Uterus (tissue), 2 donors: ENCODE results near the gene SNX3.

Experiments used
- POLR2A ChIP-seq, 2 donors: fragments of 450-650 bp; IDR thresholded peaks; one replicate each; pipeline ENCODE4 v1.6.1; 2016; ENCODE audit warnings: antibody characterized with exemption in 2 of 2, mild to moderate bottlenecking in 1 of 2, moderate library complexity in 1 of 2
- TF ChIP-seq, protein P1 (sequence below), 4 experiments: fragments of 200-600 bp in 2 of 4; fragments of 450-650 bp in 2 of 4; sonication (generic) in 2 of 4; IDR thresholded peaks; one replicate each; pipeline ENCODE4 v1.5.1; 2016 to 2019; ENCODE audit warnings: antibody characterized with exemption in 4 of 4, mild to moderate bottlenecking in 2 of 4, moderate library complexity in 1 of 4

- TF ChIP-seq, protein P1, sequence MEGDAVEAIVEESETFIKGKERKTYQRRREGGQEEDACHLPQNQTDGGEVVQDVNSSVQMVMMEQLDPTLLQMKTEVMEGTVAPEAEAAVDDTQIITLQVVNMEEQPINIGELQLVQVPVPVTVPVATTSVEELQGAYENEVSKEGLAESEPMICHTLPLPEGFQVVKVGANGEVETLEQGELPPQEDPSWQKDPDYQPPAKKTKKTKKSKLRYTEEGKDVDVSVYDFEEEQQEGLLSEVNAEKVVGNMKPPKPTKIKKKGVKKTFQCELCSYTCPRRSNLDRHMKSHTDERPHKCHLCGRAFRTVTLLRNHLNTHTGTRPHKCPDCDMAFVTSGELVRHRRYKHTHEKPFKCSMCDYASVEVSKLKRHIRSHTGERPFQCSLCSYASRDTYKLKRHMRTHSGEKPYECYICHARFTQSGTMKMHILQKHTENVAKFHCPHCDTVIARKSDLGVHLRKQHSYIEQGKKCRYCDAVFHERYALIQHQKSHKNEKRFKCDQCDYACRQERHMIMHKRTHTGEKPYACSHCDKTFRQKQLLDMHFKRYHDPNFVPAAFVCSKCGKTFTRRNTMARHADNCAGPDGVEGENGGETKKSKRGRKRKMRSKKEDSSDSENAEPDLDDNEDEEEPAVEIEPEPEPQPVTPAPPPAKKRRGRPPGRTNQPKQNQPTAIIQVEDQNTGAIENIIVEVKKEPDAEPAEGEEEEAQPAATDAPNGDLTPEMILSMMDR (IDR thresholded peaks at IDR 0.05): no peak
- TF ChIP-seq POLR2A (IDR thresholded peaks at IDR 0.05): no peak
Measured at GRCh38 chr6:108165714-108166663, 94.9 kb downstream of the SNX3 start, which contains the start of gene NR2E1.
